Panc1 (cell line): ENCODE data around the gene NPM1. TPM values are rescaled to one million over a fixed set of nuclear protein-coding genes. Genes with fewer than 3 reads are reported as not detected.

Experiments used
- ATAC-seq: fragments of 200-7000 bp; cut with Tn5 transposase; 2 replicates; pipeline ENCODE4 v1.9.1; 2020; ENCODE audit warnings: mild to moderate bottlenecking, moderate library complexity
- BruUV-seq: library from RNA; stranded (reverse); fragments of 400-500 nt; replicated peaks from 2 replicates; lab custom pipeline; 2021; lab: Mats Ljungman, UMichigan
- CTCF ChIA-PET: fragments of 300-600 bp; sonication (Branson Sonifier 250); formaldehyde crosslinking; loops from one replicate; lab custom pipeline; 2022; ENCODE audit warnings: antibody characterized with exemption; lab: Charles Lee
- POLR2A ChIA-PET: fragments of 300-600 bp; sonication (Branson Sonifier 250); formaldehyde crosslinking; loops from one replicate; lab custom pipeline; 2022; ENCODE audit warnings: antibody characterized with exemption; lab: Charles Lee
- DNase-seq: peaks from one replicate; pipeline ENCODE4 v3.0.0-alpha.2; 2010; ENCODE audit warnings: low read depth, low spot score
- H3K27ac ChIP-seq: 2 replicates; pipeline ENCODE4 v1.5.1; 2011; ENCODE audit warnings: mild to moderate bottlenecking, low read length, inconsistent platforms
- H3K27me3 ChIP-seq: fragments of 200-500 bp; sonication (Bioruptor generic); 2 replicates; pipeline ENCODE4 v1.6.0; 2014; ENCODE audit warnings: low read length, inconsistent platforms; ENCODE audit not compliant: control insufficient read depth, insufficient read depth
- H3K36me3 ChIP-seq: fragments of 200-500 bp; sonication (Bioruptor generic); 2 replicates; pipeline ENCODE4 v1.5.1; 2014; ENCODE audit warnings: inconsistent platforms, mild to moderate bottlenecking, low read length, moderate library complexity; ENCODE audit not compliant: control insufficient read depth, insufficient read depth
- H3K4me1 ChIP-seq: 2 replicates; pipeline ENCODE4 v1.5.1; 2011; ENCODE audit warnings: inconsistent platforms, mild to moderate bottlenecking, low read length, moderate library complexity; ENCODE audit not compliant: control insufficient read depth, insufficient read depth
- H3K4me3 ChIP-seq, 2 experiments: 2 replicates each; pipeline ENCODE4 v1.5.1; 2011 to 2012; ENCODE audit warnings: low read depth in 2 of 2, low read length in 2 of 2, mild to moderate bottlenecking in 2 of 2, inconsistent platforms in 1 of 2, moderate library complexity in 1 of 2
- H3K9me3 ChIP-seq: fragments of 200-500 bp; sonication (Bioruptor generic); 2 replicates; pipeline ENCODE4 v1.5.1; 2014; ENCODE audit warnings: low read depth, mild to moderate bottlenecking, inconsistent platforms, low read length, moderate library complexity; ENCODE audit not compliant: control insufficient read depth, insufficient read depth
- CTCF ChIP-seq: fragments of 450-650 bp; IDR thresholded peaks from 2 replicates; pipeline ENCODE4 v1.5.1; 2017; ENCODE audit warnings: mild to moderate bottlenecking
- POLR2AphosphoS5 ChIP-seq: IDR thresholded peaks from 2 replicates; pipeline ENCODE4 v1.6.1; 2012; ENCODE audit warnings: mild to moderate bottlenecking, low read depth, low read length, moderate library complexity
- REST ChIP-seq, 2 experiments: IDR thresholded peaks; 2 replicates each; pipeline ENCODE4 v1.6.1; 2011 to 2012; ENCODE audit warnings: low read depth in 2 of 2, control low read depth in 1 of 2, low read length in 1 of 2, mild to moderate bottlenecking in 1 of 2, moderate library complexity in 1 of 2; ENCODE audit not compliant: insufficient read depth in 1 of 2
- SIN3A ChIP-seq: IDR thresholded peaks from 2 replicates; pipeline ENCODE4 v1.6.1; 2012; ENCODE audit warnings: low read depth, mild to moderate bottlenecking, low read length, moderate library complexity, borderline replicate concordance; ENCODE audit not compliant: insufficient read depth
- TCF7L2 ChIP-seq: IDR thresholded peaks from 2 replicates; pipeline ENCODE4 v1.6.1; 2011; ENCODE audit warnings: mild to moderate bottlenecking, low read depth, low read length, inconsistent platforms
- in situ Hi-C: cut with HindIII; loops from 2 replicates; pipeline ENCODE4 v1.10.0; 2016; ENCODE audit warnings: low sequenced_read_pairs, low pct_unique_long_range_greater_than_20kb
- intact Hi-C: fragments of 100-400 bp; cut with micrococcal nuclease; formaldehyde crosslinking; loops from one replicate; pipeline ENCODE4 v1.10.0; 2022; ENCODE audit not compliant: unreplicated experiment
- total RNA-seq: library from RNA; stranded (reverse); gene quantifications from one replicate; pipeline ENCODE4 v1.2.1, GENCODE V29; 2021; ENCODE audit not compliant: unreplicated experiment

NPM1 gene
- total RNA-seq, 1 experiment from 2014 or later = 1,864 TPM

- no peak overlapping the region for H3K4me3 ChIP-seq
- TF ChIP-seq REST (IDR thresholded peaks at IDR 0.05; ENCODE audit: insufficient read depth in 1 of 2, low read depth in 2 of 2, low read length in 1 of 2) = no peak
- no peak for TF ChIP-seq SIN3A
- TF ChIP-seq CTCF = no peak
- TF ChIP-seq TCF7L2 = no peak
- TF ChIP-seq POLR2AphosphoS5 = no peak
- no TSS peak for BruUV-seq
- no peak overlapping the region for H3K27ac ChIP-seq
- H3K36me3 ChIP-seq = no peaks in the 10 kb centered on the region
- no peaks in the 10 kb centered on the region for H3K27me3 ChIP-seq
- POLR2A ChIA-PET = no interaction called here
- CTCF ChIA-PET = interaction anchor here (0.7 kb wide), 1 partner anchor 75 kb away, joined by 6 read pairs; no protein-coding TSS in a partner anchor
- intact Hi-C loops = no loop called here
- no peaks in the 10 kb centered on the region for H3K9me3 ChIP-seq
- no peak for DNase-seq
- no peaks in the 10 kb centered on the region for H3K4me1 ChIP-seq
- in situ Hi-C loops = no loop called here
- ATAC-seq = no peak
These were observed 61.8 kb downstream of the NPM1 start for GRCh38 chr5:171449426-171449825.

- in situ Hi-C loops = no loop called here
- DNase-seq (no peak), ATAC-seq (no peak)
- intact Hi-C loops = no loop called here
- BruUV-seq = no TSS peak
- Histone ChIP-seq H3K27me3 (no peaks in the 10 kb centered on the region), H3K4me1 (no peaks in the 10 kb centered on the region), H3K9me3 (no peaks in the 10 kb centered on the region), H3K36me3 (no peaks in the 10 kb centered on the region), H3K4me3 (no peak overlapping the region), H3K27ac (no peak overlapping the region)
- CTCF ChIA-PET = no interaction called here
- TF ChIP-seq TCF7L2 = no peak
- TF ChIP-seq CTCF = no peak
- POLR2A ChIA-PET = no interaction called here
These were observed 63.0 kb downstream of the NPM1 start for GRCh38 chr5:171450423-171451331.
